ENCODE results near the gene FGF14. TPM values are rescaled to one million over a fixed set of nuclear protein-coding genes. Genes with fewer than 3 reads are reported as not detected.

The FGF14 gene
- total and polyA plus RNA-seq, 2 donors from 2014 or later = 0.47 to 3.3 TPM

DNA sequence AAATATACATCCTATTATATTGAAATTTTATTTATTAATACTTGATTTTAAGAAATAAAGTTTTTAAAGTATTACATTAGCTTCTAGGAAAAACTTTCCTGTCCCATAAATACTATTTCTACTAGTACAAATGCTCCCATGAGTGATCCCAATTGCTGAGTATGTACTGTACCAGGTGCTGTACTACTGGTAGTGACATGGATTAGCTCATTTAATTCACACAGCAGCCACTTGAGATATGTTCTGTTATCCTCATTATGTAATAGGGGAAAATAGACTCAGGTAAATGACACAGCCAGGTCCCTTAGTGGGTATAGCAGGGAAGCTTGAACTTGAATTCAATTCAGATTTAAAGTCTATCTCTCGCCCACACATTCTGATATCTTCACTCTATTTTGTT, 363.1 kb downstream of the FGF14 start:
- TF ChIP-seq, protein P1, sequence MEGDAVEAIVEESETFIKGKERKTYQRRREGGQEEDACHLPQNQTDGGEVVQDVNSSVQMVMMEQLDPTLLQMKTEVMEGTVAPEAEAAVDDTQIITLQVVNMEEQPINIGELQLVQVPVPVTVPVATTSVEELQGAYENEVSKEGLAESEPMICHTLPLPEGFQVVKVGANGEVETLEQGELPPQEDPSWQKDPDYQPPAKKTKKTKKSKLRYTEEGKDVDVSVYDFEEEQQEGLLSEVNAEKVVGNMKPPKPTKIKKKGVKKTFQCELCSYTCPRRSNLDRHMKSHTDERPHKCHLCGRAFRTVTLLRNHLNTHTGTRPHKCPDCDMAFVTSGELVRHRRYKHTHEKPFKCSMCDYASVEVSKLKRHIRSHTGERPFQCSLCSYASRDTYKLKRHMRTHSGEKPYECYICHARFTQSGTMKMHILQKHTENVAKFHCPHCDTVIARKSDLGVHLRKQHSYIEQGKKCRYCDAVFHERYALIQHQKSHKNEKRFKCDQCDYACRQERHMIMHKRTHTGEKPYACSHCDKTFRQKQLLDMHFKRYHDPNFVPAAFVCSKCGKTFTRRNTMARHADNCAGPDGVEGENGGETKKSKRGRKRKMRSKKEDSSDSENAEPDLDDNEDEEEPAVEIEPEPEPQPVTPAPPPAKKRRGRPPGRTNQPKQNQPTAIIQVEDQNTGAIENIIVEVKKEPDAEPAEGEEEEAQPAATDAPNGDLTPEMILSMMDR (IDR thresholded peaks at IDR 0.05; ENCODE audit: borderline replicate concordance, extremely low read depth, insufficient read depth) = no peak
- FAIRE-seq (no peak), DNase-seq (no peak)
- no peaks in the 10 kb centered on the region for H3K27me3 ChIP-seq (ENCODE audit: control insufficient read depth, insufficient read depth, low read length)
- no peak overlapping the region for H3K4me3 ChIP-seq (ENCODE audit: low read length in 3 of 3)
- intact Hi-C loops (cut with DNase I) = no loop called here
- H3K9me3 ChIP-seq (ENCODE audit: control insufficient read depth in 2 of 3, insufficient read depth in 1 of 3, low read length in 3 of 3) = no peaks in the 10 kb centered on the region
- H3K4me1 ChIP-seq (ENCODE audit: control insufficient read depth in 2 of 3, insufficient read depth in 2 of 3, low read depth in 1 of 3, low read length in 3 of 3) = peaks cover 0 to 2% (median 0%) of the 10 kb centered on the region in 3 donors
- H3K27ac ChIP-seq (ENCODE audit: low read depth in 2 of 2, low read length in 2 of 2) = no peak overlapping the region
- H3K9ac ChIP-seq (ENCODE audit: low read length in 3 of 3) = no peak overlapping the region
- no peaks in the 10 kb centered on the region for H3K36me3 ChIP-seq (ENCODE audit: control insufficient read depth in 2 of 3, insufficient read depth in 3 of 3, low read length in 3 of 3)

DNA sequence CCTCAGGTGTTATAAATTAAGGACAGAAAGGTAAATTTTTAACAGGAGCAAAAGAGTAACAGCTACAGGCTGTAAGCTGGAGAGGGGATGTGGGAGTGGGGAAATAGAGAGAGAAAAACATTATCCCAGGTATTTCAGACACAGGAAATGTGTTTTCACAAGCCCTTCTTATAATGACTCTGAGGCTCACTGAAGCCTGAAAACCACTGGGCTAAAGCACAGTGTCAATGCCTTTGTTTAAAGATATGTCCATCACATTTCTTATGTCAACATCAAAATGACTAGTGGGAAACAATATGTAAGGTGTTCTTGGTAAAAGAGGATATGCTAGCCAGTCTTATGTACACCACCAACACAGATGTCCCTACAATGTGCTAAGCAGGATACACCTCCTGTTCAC, 365.9 kb downstream of the FGF14 start:
- no peak overlapping the region for H3K9ac ChIP-seq (ENCODE audit: low read length in 3 of 3)
- TF ChIP-seq, protein P1 (IDR thresholded peaks at IDR 0.05; ENCODE audit: borderline replicate concordance, extremely low read depth, insufficient read depth) = no peak
- no peak for FAIRE-seq
- H3K4me1 ChIP-seq (ENCODE audit: control insufficient read depth in 2 of 3, insufficient read depth in 2 of 3, low read depth in 1 of 3, low read length in 3 of 3) = peaks cover 0 to 2% (median 0%) of the 10 kb centered on the region in 3 donors
- H3K27ac ChIP-seq (ENCODE audit: low read depth in 2 of 2, low read length in 2 of 2) = no peak overlapping the region
- intact Hi-C loops (cut with DNase I) = no loop called here
- H3K27me3 ChIP-seq (ENCODE audit: control insufficient read depth, insufficient read depth, low read length) = no peaks in the 10 kb centered on the region
- H3K9me3 ChIP-seq (ENCODE audit: control insufficient read depth in 2 of 3, insufficient read depth in 1 of 3, low read length in 3 of 3) = no peaks in the 10 kb centered on the region
- peak in 3 of 5 donors; percentile 29 to 77 (median 77) for DNase-seq
- H3K36me3 ChIP-seq (ENCODE audit: control insufficient read depth in 2 of 3, insufficient read depth in 3 of 3, low read length in 3 of 3) = no peaks in the 10 kb centered on the region
- H3K4me3 ChIP-seq (ENCODE audit: low read length in 3 of 3) = no peak overlapping the region

DNA sequence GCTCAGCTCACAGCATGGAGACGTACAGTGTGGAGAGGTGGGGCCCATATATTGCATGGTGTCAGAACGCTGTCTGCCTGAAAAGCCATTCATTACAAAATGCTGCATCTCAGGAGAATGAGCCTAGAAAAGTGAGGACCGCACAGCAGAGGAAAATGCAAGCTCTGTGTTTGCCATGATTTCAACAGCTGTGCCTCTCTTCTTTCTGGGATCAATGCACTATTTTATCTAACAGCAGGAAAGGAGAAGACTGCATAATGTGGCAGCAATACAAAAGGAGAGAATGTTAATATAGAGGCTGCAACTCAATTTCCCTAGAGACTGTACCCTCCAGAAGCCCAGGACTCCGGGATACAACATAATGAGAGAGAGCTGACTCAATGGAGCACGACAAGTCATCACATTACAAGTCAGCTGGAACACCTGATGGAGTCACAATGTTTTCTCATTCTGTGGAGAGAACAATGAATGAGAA, 368.0 kb downstream of the FGF14 start:
- H3K4me3 ChIP-seq (ENCODE audit: low read length in 3 of 3) = no peak overlapping the region
- no peak overlapping the region for H3K9ac ChIP-seq (ENCODE audit: low read length in 3 of 3)
- no peak overlapping the region for H3K27ac ChIP-seq (ENCODE audit: low read depth in 2 of 2, low read length in 2 of 2)
- H3K9me3 ChIP-seq (ENCODE audit: control insufficient read depth in 2 of 3, insufficient read depth in 1 of 3, low read length in 3 of 3) = no peaks in the 10 kb centered on the region
- H3K36me3 ChIP-seq (ENCODE audit: control insufficient read depth in 2 of 3, insufficient read depth in 3 of 3, low read length in 3 of 3) = no peaks in the 10 kb centered on the region
- peaks cover 0 to 2% (median 0%) of the 10 kb centered on the region in 3 donors for H3K4me1 ChIP-seq (ENCODE audit: control insufficient read depth in 2 of 3, insufficient read depth in 2 of 3, low read depth in 1 of 3, low read length in 3 of 3)
- intact Hi-C loops (cut with DNase I) = no loop called here
- FAIRE-seq = no peak
- TF ChIP-seq, protein P1 (IDR thresholded peaks at IDR 0.05; ENCODE audit: borderline replicate concordance, extremely low read depth, insufficient read depth) = no peak
- no peaks in the 10 kb centered on the region for H3K27me3 ChIP-seq (ENCODE audit: control insufficient read depth, insufficient read depth, low read length)
- DNase-seq = peak in 3 of 5 donors; percentile 17 to 75 (median 62)

DNA sequence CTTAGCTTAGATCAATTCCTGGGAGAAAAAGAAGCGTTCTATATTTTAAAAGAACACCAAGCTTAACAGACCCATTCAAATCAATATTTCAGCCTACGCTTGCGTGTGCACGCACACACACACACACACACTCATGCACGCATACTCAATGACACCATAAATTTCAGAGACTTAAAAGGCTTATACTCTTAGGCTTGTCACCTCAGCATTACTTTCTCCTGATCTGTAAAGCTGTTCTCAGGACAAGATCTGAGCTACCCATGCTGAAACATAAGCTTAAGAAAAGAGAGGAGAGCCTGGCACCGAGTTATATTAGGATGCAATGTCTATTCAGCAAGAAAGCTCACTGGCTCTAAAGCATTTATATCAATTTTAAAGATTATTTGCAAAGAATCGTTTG, 368.5 kb downstream of the FGF14 start:
- no peak overlapping the region for H3K27ac ChIP-seq (ENCODE audit: low read depth in 2 of 2, low read length in 2 of 2)
- H3K4me3 ChIP-seq (ENCODE audit: low read length in 3 of 3) = no peak overlapping the region
- TF ChIP-seq, protein P1 (IDR thresholded peaks at IDR 0.05; ENCODE audit: borderline replicate concordance, extremely low read depth, insufficient read depth) = no peak
- H3K9ac ChIP-seq (ENCODE audit: low read length in 3 of 3) = no peak overlapping the region
- no peaks in the 10 kb centered on the region for H3K36me3 ChIP-seq (ENCODE audit: control insufficient read depth in 2 of 3, insufficient read depth in 3 of 3, low read length in 3 of 3)
- H3K4me1 ChIP-seq (ENCODE audit: control insufficient read depth in 2 of 3, insufficient read depth in 2 of 3, low read depth in 1 of 3, low read length in 3 of 3) = peaks cover 0 to 2% (median 0%) of the 10 kb centered on the region in 3 donors
- DNase-seq (peak in 1 of 5 donors; percentile 8), FAIRE-seq (no peak)
- H3K27me3 ChIP-seq (ENCODE audit: control insufficient read depth, insufficient read depth, low read length) = no peaks in the 10 kb centered on the region
- H3K9me3 ChIP-seq (ENCODE audit: control insufficient read depth in 2 of 3, insufficient read depth in 1 of 3, low read length in 3 of 3) = no peaks in the 10 kb centered on the region
- intact Hi-C loops (cut with DNase I) = no loop called here

All from kidney (tissue), 14 donors.